ENCODE data around the gene IRF1. TPM values are rescaled to one million over a fixed set of nuclear protein-coding genes. Genes with fewer than 3 reads are reported as not detected.
A peak's percentile ranks its signal among the peaks of the same experiment; 100 is the strongest.
"Not testable (repeated sequence)": the region's sequence is repeated elsewhere in the genome, so short reads cannot be mapped to it uniquely, and the experiment has no call there.

Gene IRF1
- total and polyA plus RNA-seq, 8 donors = 15.1 to 93.3 (median 19.5) TPM

DNA sequence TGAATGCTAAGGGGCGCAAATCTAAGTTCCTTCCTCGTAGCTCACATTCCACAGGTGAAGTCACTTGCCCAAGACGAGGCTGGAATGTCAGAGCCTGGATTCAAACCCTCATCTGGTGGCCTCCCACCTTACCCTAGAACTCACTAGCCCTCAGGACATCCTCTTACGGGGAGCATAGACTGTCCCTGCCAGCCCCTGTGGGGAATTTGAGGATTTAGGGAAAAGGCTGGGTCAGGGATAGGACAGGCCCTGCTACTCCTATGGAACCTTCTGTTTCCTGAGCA lies 45.0 kb downstream of the IRF1 start:
- Histone ChIP-seq H3K27me3 (no peaks in the 10 kb centered on the region), H3K4me1 (peaks cover 13 to 66% of the 10 kb centered on the region in 2 donors), H3K27ac (peak overlapping the region; percentile 14 to 27), H3K4me3 (no peak overlapping the region), H3K36me3 (peaks cover 0 to 12% of the 10 kb centered on the region in 2 donors), H3K9me3 (no peaks in the 10 kb centered on the region)
- no peak for DNase-seq
- no peak for ATAC-seq
- intact Hi-C loops (cut with DNase I) = no loop called here
- no peak for TF ChIP-seq CTCF (IDR thresholded peaks at IDR 0.05)

DNA sequence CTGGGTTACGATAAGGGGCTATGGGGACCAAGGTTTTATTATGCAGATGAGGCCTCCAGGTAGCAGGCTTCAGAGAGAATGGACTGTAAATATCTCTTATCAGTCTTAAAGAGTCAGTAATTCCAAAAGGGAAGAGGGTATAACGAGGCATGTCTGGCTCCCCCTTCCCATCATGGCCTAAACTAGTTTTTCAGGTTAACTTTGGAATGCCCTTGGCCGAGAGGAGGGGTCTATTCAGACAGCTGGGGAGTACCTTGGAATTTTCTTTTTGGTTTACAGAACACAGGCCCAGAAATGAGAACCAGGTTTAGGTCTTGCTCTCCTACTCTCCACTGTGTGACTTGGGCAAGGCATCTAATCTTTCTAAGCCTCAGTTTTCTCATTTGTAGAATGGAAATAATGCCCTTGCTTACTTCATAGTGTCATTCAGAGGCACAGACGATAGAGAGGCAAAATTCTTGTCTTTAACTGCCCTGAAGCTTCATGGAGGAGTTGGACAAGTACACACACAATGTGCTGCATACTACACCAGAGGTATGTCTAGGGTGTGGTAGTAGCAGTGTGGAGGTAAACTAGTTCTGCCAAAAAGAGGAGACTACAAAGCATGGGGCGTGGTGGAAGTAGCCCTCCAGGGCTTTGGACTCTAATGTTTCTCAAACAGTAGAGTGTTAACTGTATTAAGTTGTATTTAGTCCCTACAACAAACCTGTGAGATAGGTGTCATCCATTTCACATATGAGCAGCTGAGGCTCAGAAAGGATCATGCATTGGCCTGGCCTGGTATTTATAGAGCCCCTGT lies 45.5 kb downstream of the IRF1 start:
- TF ChIP-seq CTCF (IDR thresholded peaks at IDR 0.05) = no peak
- no peaks in the 10 kb centered on the region for H3K9me3 ChIP-seq
- H3K4me3 ChIP-seq = no peak overlapping the region
- ATAC-seq = peak; percentile 43
- no peaks in the 10 kb centered on the region for H3K27me3 ChIP-seq
- peaks cover 0 to 7% of the 10 kb centered on the region in 2 donors for H3K36me3 ChIP-seq
- peak overlapping the region; percentile 14 to 27 for H3K27ac ChIP-seq
- no peak for DNase-seq
- intact Hi-C loops (cut with DNase I) = no loop called here
- peaks cover 13 to 71% of the 10 kb centered on the region in 2 donors for H3K4me1 ChIP-seq

DNA sequence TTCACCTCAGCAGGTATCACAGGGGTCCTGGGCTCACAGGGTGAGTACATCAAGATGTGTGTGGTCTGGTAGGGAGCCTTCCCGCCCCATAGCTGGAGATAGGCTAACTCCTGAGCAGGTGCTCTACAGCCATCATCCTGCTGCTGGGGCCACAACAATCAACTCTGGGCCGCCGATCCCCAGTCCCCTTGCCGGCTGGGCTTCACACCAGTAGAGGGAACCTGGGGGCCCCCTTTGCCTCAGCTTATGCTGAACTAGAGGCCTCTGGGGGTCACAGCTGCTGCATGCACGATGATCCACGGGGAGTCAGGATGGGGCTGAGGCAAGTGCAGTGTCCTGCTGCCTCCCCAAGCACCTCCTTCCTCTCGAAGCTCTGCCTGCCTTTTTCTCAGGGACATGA lies 46.5 kb downstream of the IRF1 start:
- DNase-seq = no peak
- no peaks in the 10 kb centered on the region for H3K27me3 ChIP-seq
- H3K4me1 ChIP-seq = peaks cover 21 to 81% of the 10 kb centered on the region in 2 donors
- no peak for TF ChIP-seq CTCF (IDR thresholded peaks at IDR 0.05)
- ATAC-seq = no peak
- H3K27ac ChIP-seq = peak overlapping the region in 1 of 2 donors; percentile 38
- no peaks in the 10 kb centered on the region for H3K9me3 ChIP-seq
- no peaks in the 10 kb centered on the region for H3K36me3 ChIP-seq
- intact Hi-C loops (cut with DNase I) = no loop called here
- no peak overlapping the region for H3K4me3 ChIP-seq

DNA sequence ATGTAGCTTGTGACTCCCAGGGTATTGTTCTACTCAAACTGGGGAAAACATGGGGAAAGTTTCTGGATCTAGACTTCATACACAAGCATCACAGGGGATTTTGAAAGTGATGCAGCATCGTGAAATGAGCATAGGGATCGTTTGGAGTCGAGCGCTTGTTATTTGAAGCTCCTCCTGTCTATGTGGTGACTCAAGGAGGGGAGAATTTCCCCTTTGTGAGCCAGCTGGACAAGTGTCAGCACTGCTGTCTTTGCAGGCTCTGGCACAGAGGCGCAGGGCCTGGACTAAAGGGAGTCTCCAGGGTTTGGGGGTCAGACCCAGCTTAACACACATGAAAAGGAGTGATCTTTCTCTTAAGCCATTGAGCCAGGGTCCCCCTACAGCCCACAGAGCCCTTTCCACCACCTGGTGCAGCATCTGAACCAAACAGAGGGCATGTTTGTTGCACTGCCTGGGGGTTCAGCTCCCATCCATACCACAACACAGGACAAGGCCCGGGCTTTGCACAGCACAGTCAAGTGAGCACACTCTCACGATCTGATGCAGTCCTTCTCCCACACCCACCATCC lies 51.0 kb downstream of the IRF1 start:
- DNase-seq (peak in 3 of 4 donors; percentile 53 to 87 (median 65)), ATAC-seq (peak; percentile 65)
- TF ChIP-seq CTCF (IDR thresholded peaks at IDR 0.05) = no peak
- H3K9me3 ChIP-seq = no peaks in the 10 kb centered on the region
- H3K4me3 ChIP-seq = no peak overlapping the region
- H3K4me1 ChIP-seq = peaks cover 40 to 88% of the 10 kb centered on the region in 2 donors
- intact Hi-C loops (cut with DNase I) = no loop called here
- peak overlapping the region; percentile 63 to 79 for H3K27ac ChIP-seq
- no peaks in the 10 kb centered on the region for H3K36me3 ChIP-seq
- H3K27me3 ChIP-seq = no peaks in the 10 kb centered on the region

DNA sequence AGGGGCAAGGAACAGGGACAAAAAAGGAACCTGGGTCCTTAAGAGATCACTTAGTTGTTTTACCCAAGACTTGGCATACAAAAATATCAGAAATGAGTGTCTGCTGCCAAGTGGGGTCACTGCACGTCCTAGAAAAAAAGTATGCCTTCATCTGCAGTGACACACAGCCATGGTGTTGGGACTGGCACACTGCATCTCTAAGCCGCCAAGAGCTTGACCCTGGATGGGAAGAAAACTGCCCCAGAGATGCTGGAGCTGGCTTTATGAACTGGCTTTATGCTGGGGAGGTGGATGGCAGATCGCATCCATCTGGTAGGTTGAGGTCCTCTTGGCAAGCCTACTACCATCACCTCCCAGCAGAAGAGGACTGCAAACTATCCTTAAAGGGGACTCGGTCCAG lies 51.7 kb downstream of the IRF1 start:
- peak overlapping the region; percentile 63 to 79 for H3K27ac ChIP-seq
- H3K4me3 ChIP-seq = no peak overlapping the region
- no peak for TF ChIP-seq CTCF (IDR thresholded peaks at IDR 0.05)
- H3K36me3 ChIP-seq = no peaks in the 10 kb centered on the region
- intact Hi-C loops (cut with DNase I) = no loop called here
- no peak for DNase-seq
- no peaks in the 10 kb centered on the region for H3K9me3 ChIP-seq
- peaks cover 40 to 88% of the 10 kb centered on the region in 2 donors for H3K4me1 ChIP-seq
- no peaks in the 10 kb centered on the region for H3K27me3 ChIP-seq
- ATAC-seq = no peak

DNA sequence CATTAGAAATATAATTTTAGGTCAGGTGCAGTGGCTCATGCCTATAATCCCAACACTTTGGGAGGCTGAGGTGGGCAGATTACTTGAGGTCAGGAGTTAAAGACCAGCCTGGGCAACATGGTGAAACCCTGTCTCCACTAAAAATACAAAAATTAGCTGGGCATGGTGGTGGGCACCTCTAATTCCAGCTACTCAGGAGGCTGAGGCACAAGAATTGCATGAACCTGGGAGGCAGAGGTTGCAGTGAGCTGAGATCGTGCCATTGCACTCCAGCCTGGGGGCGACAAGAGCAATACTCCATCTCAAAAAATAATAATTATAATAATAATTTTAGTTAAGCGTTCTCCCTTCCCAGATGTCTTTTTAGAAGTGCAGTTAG lies 52.3 kb downstream of the IRF1 start:
- H3K4me3 ChIP-seq; H3K36me3 ChIP-seq; intact Hi-C loops (cut with DNase I); DNase-seq; H3K9me3 ChIP-seq; ATAC-seq; H3K27me3 ChIP-seq: not testable (repeated sequence)
- peaks cover 40 to 83% of the 10 kb centered on the region in 2 donors for H3K4me1 ChIP-seq
- peak overlapping the region; percentile 63 to 79 for H3K27ac ChIP-seq
